Measurements from ENCODE around the gene URI1. TPM values are rescaled to one million over a fixed set of nuclear protein-coding genes. Genes with fewer than 3 reads are reported as not detected.

Gene URI1
- total RNA-seq, 2 experiments from 2014 or later: 45.1 to 79.2 TPM

- Histone ChIP-seq H2AFZ (ENCODE audit: low read length) (no peak overlapping the region), H3K4me1 (ENCODE audit: insufficient read depth, low read length, poor library complexity, severe bottlenecking) (no peaks in the 10 kb centered on the region), H3K9me2 (ENCODE audit: insufficient read depth, low read length) (no peaks in the 10 kb centered on the region), H3K27ac (ENCODE audit: low read depth, low read length, poor library complexity, severe bottlenecking) (no peak overlapping the region), H3K79me2 (ENCODE audit: insufficient read depth, low read depth, low read length) (no peaks in the 10 kb centered on the region), H4K20me1 (ENCODE audit: insufficient read depth, low read length) (no peaks in the 10 kb centered on the region), H3K4me3 (ENCODE audit: low read depth, low read length, poor library complexity, severe bottlenecking) (no peak overlapping the region), H3K4me2 (ENCODE audit: low read length) (no peak overlapping the region), H3K36me3 (ENCODE audit: insufficient read depth, low read length) (peaks cover 54% of the 10 kb centered on the region), H3K9me3 (ENCODE audit: low read length) (peaks cover 25% of the 10 kb centered on the region)
- no peak for TF ChIP-seq CTCF (conservative IDR thresholded peaks at IDR 0.05; ENCODE audit: low read length)
- TF ChIP-seq EZH2phosphoT487 (IDR thresholded peaks at IDR 0.05; ENCODE audit: borderline replicate concordance, low read depth, low read length): no peak
- ChIA-PET CTCF (ENCODE audit: unreplicated experiment) (no interaction called here), POLR2A (no interaction called here)
- no TSS peak for BruUV-seq (replicated peaks)
- no peak for DNase-seq (ENCODE audit: low spot score)
- intact Hi-C loops (cut with micrococcal nuclease; ENCODE audit: unreplicated experiment): no loop called here
Observed at GRCh38 chr19:30029721-30030510, 87.9 kb downstream of the URI1 start.

DNA sequence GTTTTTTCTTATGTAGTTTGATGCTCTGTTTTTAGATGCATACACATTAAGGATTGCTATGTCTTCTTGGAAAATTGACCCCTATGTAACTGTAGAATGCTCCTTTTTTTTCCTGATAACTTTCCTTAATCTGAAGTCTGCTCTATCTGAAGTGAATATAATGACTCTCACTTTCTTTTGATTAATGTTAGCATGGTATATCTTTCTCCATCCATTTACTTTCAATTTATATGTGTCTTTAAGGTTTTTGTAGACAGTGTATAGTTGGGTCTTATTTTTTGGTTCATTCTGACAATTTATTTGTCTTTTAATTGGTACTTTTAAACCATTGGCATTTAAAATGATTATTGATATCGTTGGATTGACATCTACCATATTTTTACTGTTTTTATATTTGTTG is 92.3 kb downstream of the URI1 start:
- no peaks in the 10 kb centered on the region for H3K9me2 ChIP-seq (ENCODE audit: insufficient read depth, low read length)
- intact Hi-C loops (cut with micrococcal nuclease; ENCODE audit: unreplicated experiment): no loop called here
- ChIA-PET CTCF (ENCODE audit: unreplicated experiment) (no interaction called here), POLR2A (no interaction called here)
- peaks cover 20% of the 10 kb centered on the region for H3K9me3 ChIP-seq (ENCODE audit: low read length)
- H3K79me2 ChIP-seq (ENCODE audit: insufficient read depth, low read depth, low read length): no peaks in the 10 kb centered on the region
- TF ChIP-seq EZH2phosphoT487 (IDR thresholded peaks at IDR 0.05; ENCODE audit: borderline replicate concordance, low read depth, low read length) (no peak), CTCF (conservative IDR thresholded peaks at IDR 0.05; ENCODE audit: low read length) (no peak)
- no peak overlapping the region for H3K4me2 ChIP-seq (ENCODE audit: low read length)
- no peak overlapping the region for H2AFZ ChIP-seq (ENCODE audit: low read length)
- peaks cover 85% of the 10 kb centered on the region for H3K36me3 ChIP-seq (ENCODE audit: insufficient read depth, low read length)
- H3K4me3 ChIP-seq (ENCODE audit: low read depth, low read length, poor library complexity, severe bottlenecking): no peak overlapping the region
- no TSS peak for BruUV-seq (replicated peaks)
- no peaks in the 10 kb centered on the region for H3K4me1 ChIP-seq (ENCODE audit: insufficient read depth, low read length, poor library complexity, severe bottlenecking)
- H3K27ac ChIP-seq (ENCODE audit: low read depth, low read length, poor library complexity, severe bottlenecking): no peak overlapping the region
- H4K20me1 ChIP-seq (ENCODE audit: insufficient read depth, low read length): no peaks in the 10 kb centered on the region
- no peak for DNase-seq (ENCODE audit: low spot score)
